Endothelial cell of umbilical vein (primary cell): ENCODE results near the gene ATG7.

ENCODE experiments used
- EZH2 ChIP-seq: IDR thresholded peaks from 2 replicates; pipeline ENCODE4 v1.6.1; 2012; ENCODE audit warnings: borderline replicate concordance, low read depth, mild to moderate bottlenecking, moderate library complexity, low read length, inconsistent platforms; ENCODE audit not compliant: severe bottlenecking
- FOS ChIP-seq: IDR thresholded peaks from 2 replicates; pipeline ENCODE4 v1.6.1; 2011; ENCODE audit warnings: mild to moderate bottlenecking, low read length, moderate library complexity, borderline replicate concordance; ENCODE audit not compliant: insufficient read depth
- GATA2 ChIP-seq: IDR thresholded peaks from 2 replicates; pipeline ENCODE4 v1.7.0; 2011; ENCODE audit warnings: low read depth, mild to moderate bottlenecking, moderate library complexity, mixed read lengths, low read length; ENCODE audit not compliant: insufficient read length, insufficient read depth
- JUN ChIP-seq: IDR thresholded peaks from 2 replicates; pipeline ENCODE4 v1.6.1; 2011; ENCODE audit warnings: borderline replicate concordance, low read depth; ENCODE audit not compliant: insufficient read length, insufficient read depth
- MYC ChIP-seq: IDR thresholded peaks from one replicate; pipeline ENCODE4 v1.6.1; 2011; ENCODE audit warnings: mild to moderate bottlenecking, low read depth, low read length
- POLR2A ChIP-seq: IDR thresholded peaks from 2 replicates; pipeline ENCODE4 v1.6.1; 2012; ENCODE audit warnings: low read depth, mild to moderate bottlenecking, control low read depth, low read length
- POLR2AphosphoS5 ChIP-seq: IDR thresholded peaks from 2 replicates; pipeline ENCODE4 v1.6.1; 2012; ENCODE audit warnings: low read depth, mild to moderate bottlenecking, control low read depth, low read length, moderate library complexity; ENCODE audit not compliant: insufficient read depth
- TF ChIP-seq, protein P1 (sequence below), 2 donors: IDR thresholded peaks; 1 replicate in 1 of 2; 2 replicates in 1 of 2; pipeline ENCODE4 v1.5.1; 2011; ENCODE audit warnings: low read length in 2 of 2, mild to moderate bottlenecking in 2 of 2, moderate library complexity in 2 of 2, control low read depth in 1 of 2, inconsistent platforms in 1 of 2, low read depth in 1 of 2; ENCODE audit not compliant: insufficient read depth in 1 of 2; ENCODE audit errors: extremely low read depth in 1 of 2
- TF ChIP-seq, protein P2 (sequence below): IDR thresholded peaks from 2 replicates; pipeline ENCODE4 v1.6.1; 2011; ENCODE audit not compliant: insufficient read depth, insufficient read length

DNA sequence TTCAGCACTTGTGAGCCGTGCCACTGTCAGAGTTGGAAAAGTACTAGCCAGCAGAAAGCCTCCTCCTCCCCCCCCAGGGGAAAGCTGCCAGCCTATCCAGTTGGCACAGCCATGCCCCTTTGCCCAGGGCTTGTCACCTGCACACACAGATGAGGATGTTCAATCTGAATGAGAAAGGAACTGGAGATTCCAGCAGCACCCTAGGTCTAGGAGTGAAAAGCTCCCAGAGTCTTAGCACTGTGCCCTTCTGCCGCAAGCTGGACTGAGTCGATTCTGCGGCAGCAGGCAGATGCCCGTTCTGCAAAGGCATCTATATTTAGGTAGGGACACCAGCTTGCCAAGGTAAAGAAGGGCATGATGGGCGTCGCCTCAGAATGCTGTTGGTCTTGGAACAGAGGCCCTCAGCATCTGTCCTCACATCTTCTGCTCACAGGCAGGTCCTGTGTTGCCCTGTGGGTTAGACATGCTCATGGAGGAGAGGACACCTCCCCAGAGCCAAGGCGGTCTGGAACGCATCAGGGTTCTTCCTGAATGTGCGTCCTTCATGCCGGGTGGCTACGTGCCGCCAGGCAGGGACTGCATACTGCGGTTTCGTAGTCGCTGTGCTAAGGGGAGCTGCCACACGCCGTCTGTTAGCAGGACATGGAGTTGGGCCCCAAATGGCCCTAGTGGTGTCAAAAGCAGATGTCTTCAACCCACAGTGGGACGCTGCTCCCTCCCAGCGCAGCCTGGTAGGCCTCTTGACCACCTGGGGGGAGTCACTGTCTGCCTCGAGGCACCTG, 262.0 kb downstream of the ATG7 start:
- TF ChIP-seq, protein P1, sequence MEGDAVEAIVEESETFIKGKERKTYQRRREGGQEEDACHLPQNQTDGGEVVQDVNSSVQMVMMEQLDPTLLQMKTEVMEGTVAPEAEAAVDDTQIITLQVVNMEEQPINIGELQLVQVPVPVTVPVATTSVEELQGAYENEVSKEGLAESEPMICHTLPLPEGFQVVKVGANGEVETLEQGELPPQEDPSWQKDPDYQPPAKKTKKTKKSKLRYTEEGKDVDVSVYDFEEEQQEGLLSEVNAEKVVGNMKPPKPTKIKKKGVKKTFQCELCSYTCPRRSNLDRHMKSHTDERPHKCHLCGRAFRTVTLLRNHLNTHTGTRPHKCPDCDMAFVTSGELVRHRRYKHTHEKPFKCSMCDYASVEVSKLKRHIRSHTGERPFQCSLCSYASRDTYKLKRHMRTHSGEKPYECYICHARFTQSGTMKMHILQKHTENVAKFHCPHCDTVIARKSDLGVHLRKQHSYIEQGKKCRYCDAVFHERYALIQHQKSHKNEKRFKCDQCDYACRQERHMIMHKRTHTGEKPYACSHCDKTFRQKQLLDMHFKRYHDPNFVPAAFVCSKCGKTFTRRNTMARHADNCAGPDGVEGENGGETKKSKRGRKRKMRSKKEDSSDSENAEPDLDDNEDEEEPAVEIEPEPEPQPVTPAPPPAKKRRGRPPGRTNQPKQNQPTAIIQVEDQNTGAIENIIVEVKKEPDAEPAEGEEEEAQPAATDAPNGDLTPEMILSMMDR (IDR thresholded peaks at IDR 0.05; ENCODE audit: extremely low read depth in 1 of 2, insufficient read depth in 1 of 2, low read depth in 1 of 2, low read length in 2 of 2): no peak
- TF ChIP-seq POLR2A: no peak
- no peak for TF ChIP-seq EZH2
- no peak for TF ChIP-seq POLR2AphosphoS5
- TF ChIP-seq GATA2: no peak
- TF ChIP-seq, protein P2, sequence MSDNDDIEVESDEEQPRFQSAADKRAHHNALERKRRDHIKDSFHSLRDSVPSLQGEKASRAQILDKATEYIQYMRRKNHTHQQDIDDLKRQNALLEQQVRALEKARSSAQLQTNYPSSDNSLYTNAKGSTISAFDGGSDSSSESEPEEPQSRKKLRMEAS: no peak
- no peak for TF ChIP-seq JUN
- TF ChIP-seq FOS: no peak
- TF ChIP-seq MYC: no peak
